ENCODE data around the gene NUP210L. TPM values are rescaled to one million over a fixed set of nuclear protein-coding genes. Genes with fewer than 3 reads are reported as not detected.

NUP210L gene
- total RNA-seq, 1 donor from 2014 or later: 0.17 TPM

- no peak for DNase-seq
These were observed 211.9 kb downstream of the NUP210L start for GRCh38 chr1:153942766-153943549.

Other genes with a start within 250 kb of the NUP210L start
- 5.4 and 9.9 TPM in 2 replicates for gene GATAD2B, start 232.1 kb downstream of the NUP210L start, total RNA-seq
- 17.3 and 18.0 TPM in 2 replicates for gene DENND4B, start 208.4 kb downstream of the NUP210L start, total RNA-seq
- gene CRTC2, start 196.5 kb downstream of the NUP210L start, total RNA-seq: 3.7 and 7.5 TPM in 2 replicates
- gene SLC39A1, start 191.5 kb downstream of the NUP210L start, total RNA-seq: 153 and 161 TPM in 2 replicates
- 11.0 and 13.1 TPM in 2 replicates for gene CREB3L4, start 187.2 kb downstream of the NUP210L start, total RNA-seq
- gene JTB, start 177.4 kb downstream of the NUP210L start, total RNA-seq: 139 and 198 TPM in 2 replicates
- gene RAB13, start 168.7 kb downstream of the NUP210L start, total RNA-seq: 104 and 112 TPM in 2 replicates
- 348 and 1,017 TPM in 2 replicates for gene RPS27, start 164.3 kb downstream of the NUP210L start, total RNA-seq
- 707 and 1,476 TPM in 2 replicates for gene TPM3, start 37.0 kb upstream of the NUP210L start, total RNA-seq
- gene CFAP141, start 51.3 kb upstream of the NUP210L start, total RNA-seq: not detected in 2 replicates
- 47.8 and 97.6 TPM in 2 replicates for gene UBAP2L, start 65.9 kb upstream of the NUP210L start, total RNA-seq
- 69.9 and 99.0 TPM in 2 replicates for gene HAX1, start 117.6 kb upstream of the NUP210L start, total RNA-seq
- not detected in 2 replicates for gene AQP10, start 166.0 kb upstream of the NUP210L start, total RNA-seq
- 90.0 and 108 TPM in 2 replicates for gene ATP8B2, start 170.5 kb upstream of the NUP210L start, total RNA-seq